PFSK-1 (cell line): Measurements from ENCODE around the gene PRKAR1B.

Experiments
- FOXP2 ChIP-seq: optimal IDR thresholded peaks from 2 replicates; pipeline ENCODE3; 2011; ENCODE audit warnings: borderline replicate concordance, control low read depth, inconsistent platforms; ENCODE audit not compliant: insufficient read depth; ENCODE audit errors: extremely low read length, extremely low read depth
- POLR2AphosphoS5 ChIP-seq: IDR thresholded peaks from 2 replicates; pipeline ENCODE4 v1.6.1; 2012; ENCODE audit warnings: low read depth, mild to moderate bottlenecking, control low read depth, low read length, moderate library complexity
- SIN3A ChIP-seq: IDR thresholded peaks from 2 replicates; pipeline ENCODE4 v1.6.1; 2012; ENCODE audit warnings: mild to moderate bottlenecking, low read length, moderate library complexity, borderline replicate concordance; ENCODE audit not compliant: insufficient read depth
- TAF1 ChIP-seq: IDR thresholded peaks from 2 replicates; pipeline ENCODE4 v1.6.1; 2012; ENCODE audit warnings: low read length, control low read depth, borderline replicate concordance; ENCODE audit not compliant: insufficient read depth
- TF ChIP-seq, protein P1 (sequence below), 2 experiments: IDR thresholded peaks; 2 replicates each; pipeline versions ENCODE4 v1.6.1 to v1.8.0; 2011 to 2012; ENCODE audit warnings: low read depth in 2 of 2, low read length in 2 of 2, control low read depth in 1 of 2, inconsistent platforms in 1 of 2, mild to moderate bottlenecking in 1 of 2, moderate library complexity in 1 of 2; ENCODE audit not compliant: insufficient read depth in 1 of 2

PRKAR1B gene

GRCh38 chr7:674454-675410 is 52.3 kb downstream of the PRKAR1B start:
- TF ChIP-seq SIN3A: no peak
- TF ChIP-seq, protein P1, sequence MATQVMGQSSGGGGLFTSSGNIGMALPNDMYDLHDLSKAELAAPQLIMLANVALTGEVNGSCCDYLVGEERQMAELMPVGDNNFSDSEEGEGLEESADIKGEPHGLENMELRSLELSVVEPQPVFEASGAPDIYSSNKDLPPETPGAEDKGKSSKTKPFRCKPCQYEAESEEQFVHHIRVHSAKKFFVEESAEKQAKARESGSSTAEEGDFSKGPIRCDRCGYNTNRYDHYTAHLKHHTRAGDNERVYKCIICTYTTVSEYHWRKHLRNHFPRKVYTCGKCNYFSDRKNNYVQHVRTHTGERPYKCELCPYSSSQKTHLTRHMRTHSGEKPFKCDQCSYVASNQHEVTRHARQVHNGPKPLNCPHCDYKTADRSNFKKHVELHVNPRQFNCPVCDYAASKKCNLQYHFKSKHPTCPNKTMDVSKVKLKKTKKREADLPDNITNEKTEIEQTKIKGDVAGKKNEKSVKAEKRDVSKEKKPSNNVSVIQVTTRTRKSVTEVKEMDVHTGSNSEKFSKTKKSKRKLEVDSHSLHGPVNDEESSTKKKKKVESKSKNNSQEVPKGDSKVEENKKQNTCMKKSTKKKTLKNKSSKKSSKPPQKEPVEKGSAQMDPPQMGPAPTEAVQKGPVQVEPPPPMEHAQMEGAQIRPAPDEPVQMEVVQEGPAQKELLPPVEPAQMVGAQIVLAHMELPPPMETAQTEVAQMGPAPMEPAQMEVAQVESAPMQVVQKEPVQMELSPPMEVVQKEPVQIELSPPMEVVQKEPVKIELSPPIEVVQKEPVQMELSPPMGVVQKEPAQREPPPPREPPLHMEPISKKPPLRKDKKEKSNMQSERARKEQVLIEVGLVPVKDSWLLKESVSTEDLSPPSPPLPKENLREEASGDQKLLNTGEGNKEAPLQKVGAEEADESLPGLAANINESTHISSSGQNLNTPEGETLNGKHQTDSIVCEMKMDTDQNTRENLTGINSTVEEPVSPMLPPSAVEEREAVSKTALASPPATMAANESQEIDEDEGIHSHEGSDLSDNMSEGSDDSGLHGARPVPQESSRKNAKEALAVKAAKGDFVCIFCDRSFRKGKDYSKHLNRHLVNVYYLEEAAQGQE (IDR thresholded peaks at IDR 0.05; ENCODE audit: insufficient read depth in 1 of 2, low read depth in 2 of 2, low read length in 2 of 2): no peak
- TF ChIP-seq TAF1: no peak
- TF ChIP-seq FOXP2: no peak
- no peak for TF ChIP-seq POLR2AphosphoS5

DNA sequence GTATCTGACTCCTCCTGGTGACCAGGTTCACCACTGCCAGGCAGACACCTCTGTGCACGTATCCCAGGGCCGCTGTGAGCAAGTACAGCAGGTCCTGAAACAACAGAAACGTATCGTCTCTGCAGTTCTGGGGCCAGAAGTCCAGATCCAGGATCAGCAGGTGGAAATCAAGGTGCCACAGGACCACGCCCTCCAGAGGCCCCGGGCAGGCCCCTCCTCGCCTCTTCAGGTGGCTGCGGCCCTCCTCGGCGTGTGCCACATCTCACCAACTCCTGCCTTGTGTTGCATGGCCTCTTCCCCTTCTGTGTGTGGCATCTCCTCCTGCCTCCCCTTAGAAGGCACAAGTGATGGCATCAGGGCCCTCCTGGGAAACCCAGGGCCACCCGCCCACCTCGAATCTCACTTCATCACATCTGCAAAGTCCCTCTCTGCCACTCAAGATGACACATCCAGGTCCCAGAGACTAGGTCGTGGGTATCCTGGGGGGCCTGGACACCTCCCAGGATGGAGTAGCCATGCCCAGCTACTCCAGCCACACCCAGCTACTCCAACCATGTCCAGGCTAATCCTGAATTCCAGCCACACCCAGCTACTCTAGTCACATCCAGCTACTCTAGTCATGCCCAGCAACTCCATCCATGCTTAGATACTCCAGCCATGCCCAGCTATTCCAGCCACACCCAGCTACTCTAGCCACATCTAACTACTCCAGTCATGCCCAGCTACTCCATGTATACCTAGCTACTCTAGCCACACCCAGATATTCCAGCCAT is 53.2 kb downstream of the PRKAR1B start:
- TF ChIP-seq FOXP2 (no peak), POLR2AphosphoS5 (no peak)

DNA sequence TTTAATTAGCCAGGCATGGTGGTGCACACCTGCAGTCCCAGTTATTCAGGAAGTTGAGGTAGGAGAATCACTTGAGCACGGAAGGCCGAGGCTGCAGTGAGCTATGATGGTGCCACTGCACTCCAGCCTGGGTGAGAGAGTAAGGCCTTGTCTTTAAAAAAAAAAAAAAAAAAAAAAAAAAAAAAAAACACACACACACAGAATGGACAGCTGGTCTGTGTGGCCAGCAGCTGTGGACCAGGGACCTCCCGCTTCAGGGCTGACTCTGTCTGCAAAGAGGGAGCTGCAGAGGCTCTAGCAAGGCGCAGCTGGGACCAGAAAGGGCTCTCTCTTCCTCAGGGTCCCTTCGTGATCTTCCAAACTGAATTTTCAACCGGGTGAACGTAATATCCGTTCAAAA is 54.2 kb downstream of the PRKAR1B start:
- TF ChIP-seq FOXP2 (no peak), TAF1 (no peak), POLR2AphosphoS5 (no peak), SIN3A (no peak)
- TF ChIP-seq, protein P1 (IDR thresholded peaks at IDR 0.05; ENCODE audit: insufficient read depth in 1 of 2, low read depth in 2 of 2, low read length in 2 of 2): no peak

DNA sequence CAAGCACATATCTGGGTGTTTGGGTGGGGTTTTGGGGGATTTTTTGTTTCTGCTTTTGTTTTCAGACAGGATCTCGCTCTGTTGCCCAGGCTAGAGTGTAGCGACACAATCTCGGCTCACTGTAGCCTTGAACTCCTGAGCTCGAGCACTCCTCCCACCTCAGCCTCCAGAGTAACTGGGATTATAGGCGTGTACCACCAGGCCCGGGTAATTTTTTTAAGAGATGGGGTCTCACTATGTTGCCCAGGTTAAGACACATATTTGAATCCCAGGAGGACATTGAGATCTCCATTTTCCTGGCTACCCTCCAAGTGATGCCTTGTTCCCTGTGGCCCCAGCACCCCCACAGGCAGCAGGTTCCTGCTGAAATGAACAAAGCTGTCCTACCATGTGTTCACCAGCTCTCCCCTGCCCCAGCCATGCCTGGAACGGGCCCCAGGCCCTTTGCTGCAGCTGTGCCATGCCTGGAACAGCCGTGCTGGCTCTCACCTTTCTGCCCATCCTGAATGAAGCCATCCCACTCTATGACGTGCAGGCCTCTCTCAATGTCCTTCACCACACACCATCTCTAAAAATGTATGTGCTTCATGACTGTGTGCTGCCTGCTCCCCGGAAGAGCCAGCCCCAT is 55.6 kb downstream of the PRKAR1B start:
- TF ChIP-seq TAF1 (no peak), POLR2AphosphoS5 (no peak), FOXP2 (no peak), SIN3A (no peak)
- TF ChIP-seq, protein P1 (IDR thresholded peaks at IDR 0.05; ENCODE audit: insufficient read depth in 1 of 2, low read depth in 2 of 2, low read length in 2 of 2): no peak
